NT2/D1 (cell line): ENCODE measurements around the gene SLC8A1.

Experiments used
- DNase-seq: peaks from one replicate; pipeline ENCODE4 v3.0.0-alpha.2; 2011; ENCODE audit warnings: low read depth, low spot score
- H3K27me3 ChIP-seq: 2 replicates; pipeline ENCODE4 v1.6.0; 2011; ENCODE audit warnings: mild to moderate bottlenecking; ENCODE audit not compliant: insufficient read length, insufficient read depth
- H3K36me3 ChIP-seq: 2 replicates; pipeline ENCODE4 v1.6.1; 2011; ENCODE audit warnings: mild to moderate bottlenecking, low read length, mixed read lengths; ENCODE audit not compliant: insufficient read depth, insufficient read length
- H3K4me1 ChIP-seq: 2 replicates; pipeline ENCODE4 v1.5.1; 2011; ENCODE audit not compliant: insufficient read depth, insufficient read length
- H3K4me3 ChIP-seq: 2 replicates; pipeline ENCODE4 v1.5.1; 2011; ENCODE audit warnings: low read depth; ENCODE audit not compliant: insufficient read length
- H3K9ac ChIP-seq: 2 replicates; pipeline ENCODE4 v1.6.0; 2011; ENCODE audit warnings: low read depth; ENCODE audit not compliant: insufficient read length
- H3K9me3 ChIP-seq: 2 replicates; pipeline ENCODE4 v1.5.1; 2011; ENCODE audit warnings: mild to moderate bottlenecking, low read length; ENCODE audit not compliant: insufficient read depth
- SUZ12 ChIP-seq: IDR thresholded peaks from 2 replicates; pipeline ENCODE4 v1.6.1; 2011; ENCODE audit not compliant: insufficient read length, insufficient read depth; ENCODE audit errors: extremely low read depth
- YY1 ChIP-seq: IDR thresholded peaks from 2 replicates; pipeline ENCODE4 v1.6.1; 2011; ENCODE audit not compliant: insufficient read length, insufficient read depth
- ZNF274 ChIP-seq: IDR thresholded peaks from 2 replicates; pipeline ENCODE4 v1.6.1; 2011; ENCODE audit warnings: mild to moderate bottlenecking, low read depth, low read length

The SLC8A1 gene

GRCh38 chr2:40471866-40472265 is 20.0 kb upstream of the SLC8A1 start:
- H3K36me3 ChIP-seq = no peaks in the 10 kb centered on the region
- no peak overlapping the region for H3K9ac ChIP-seq
- DNase-seq = no peak
- no peak overlapping the region for H3K4me3 ChIP-seq
- no peaks in the 10 kb centered on the region for H3K27me3 ChIP-seq
- H3K9me3 ChIP-seq = no peaks in the 10 kb centered on the region
- no peaks in the 10 kb centered on the region for H3K4me1 ChIP-seq
- TF ChIP-seq ZNF274 = no peak
- TF ChIP-seq SUZ12 = no peak
- no peak for TF ChIP-seq YY1

GRCh38 chr2:40470822-40471813 is 19.2 kb upstream of the SLC8A1 start:
- no peak overlapping the region for H3K4me3 ChIP-seq
- H3K27me3 ChIP-seq = no peaks in the 10 kb centered on the region
- H3K36me3 ChIP-seq = no peaks in the 10 kb centered on the region
- no peak for TF ChIP-seq ZNF274
- no peak for TF ChIP-seq SUZ12
- no peak for TF ChIP-seq YY1
- no peaks in the 10 kb centered on the region for H3K9me3 ChIP-seq
- no peak for DNase-seq
- no peak overlapping the region for H3K9ac ChIP-seq
- no peaks in the 10 kb centered on the region for H3K4me1 ChIP-seq

- TF ChIP-seq ZNF274 = no peak
- Histone ChIP-seq H3K9ac (no peak overlapping the region), H3K4me1 (no peaks in the 10 kb centered on the region), H3K4me3 (no peak overlapping the region), H3K36me3 (no peaks in the 10 kb centered on the region), H3K27me3 (no peaks in the 10 kb centered on the region), H3K9me3 (no peaks in the 10 kb centered on the region)
- no peak for DNase-seq
Measured at GRCh38 chr2:40466935-40467572, 15.2 kb upstream of the SLC8A1 start.

- DNase-seq = no peak
- Histone ChIP-seq H3K9me3 (no peaks in the 10 kb centered on the region), H3K27me3 (no peaks in the 10 kb centered on the region), H3K9ac (no peak overlapping the region), H3K36me3 (no peaks in the 10 kb centered on the region), H3K4me1 (no peaks in the 10 kb centered on the region), H3K4me3 (no peak overlapping the region)
- TF ChIP-seq ZNF274 (no peak), SUZ12 (no peak), YY1 (no peak)
Measured at GRCh38 chr2:40466332-40466906, 14.5 kb upstream of the SLC8A1 start.

GRCh38 chr2:40463112-40463511 is 11.2 kb upstream of the SLC8A1 start:
- Histone ChIP-seq H3K36me3 (no peaks in the 10 kb centered on the region), H3K4me3 (no peak overlapping the region), H3K27me3 (no peaks in the 10 kb centered on the region), H3K9me3 (no peaks in the 10 kb centered on the region), H3K9ac (no peak overlapping the region), H3K4me1 (no peaks in the 10 kb centered on the region)
- no peak for DNase-seq
- TF ChIP-seq ZNF274 (no peak), SUZ12 (no peak), YY1 (no peak)

GRCh38 chr2:40458271-40458794 is 6.4 kb upstream of the SLC8A1 start:
- Histone ChIP-seq H3K4me1 (no peaks in the 10 kb centered on the region), H3K36me3 (no peaks in the 10 kb centered on the region), H3K9ac (no peak overlapping the region), H3K27me3 (peaks cover 8% of the 10 kb centered on the region), H3K9me3 (no peaks in the 10 kb centered on the region), H3K4me3 (no peak overlapping the region)
- no peak for TF ChIP-seq YY1
- no peak for TF ChIP-seq ZNF274
- TF ChIP-seq SUZ12 = no peak
- no peak for DNase-seq

GRCh38 chr2:40457837-40458236 is 5.9 kb upstream of the SLC8A1 start:
- Histone ChIP-seq H3K4me3 (no peak overlapping the region), H3K9ac (no peak overlapping the region), H3K36me3 (no peaks in the 10 kb centered on the region), H3K9me3 (no peaks in the 10 kb centered on the region), H3K27me3 (peaks cover 13% of the 10 kb centered on the region), H3K4me1 (no peaks in the 10 kb centered on the region)
- DNase-seq = no peak
- no peak for TF ChIP-seq ZNF274
- TF ChIP-seq YY1 = no peak
- no peak for TF ChIP-seq SUZ12
